GM18867 (cell line): ENCODE results near the gene PRRC2B.

Source experiments
- ATAC-seq: cut with Tn5 transposase; IDR thresholded peaks from one replicate; pipeline ENCODE4 v1.9.1; 2021; ENCODE audit warnings: mild to moderate bottlenecking, moderate library complexity; ENCODE audit not compliant: unreplicated experiment

The PRRC2B gene

DNA sequence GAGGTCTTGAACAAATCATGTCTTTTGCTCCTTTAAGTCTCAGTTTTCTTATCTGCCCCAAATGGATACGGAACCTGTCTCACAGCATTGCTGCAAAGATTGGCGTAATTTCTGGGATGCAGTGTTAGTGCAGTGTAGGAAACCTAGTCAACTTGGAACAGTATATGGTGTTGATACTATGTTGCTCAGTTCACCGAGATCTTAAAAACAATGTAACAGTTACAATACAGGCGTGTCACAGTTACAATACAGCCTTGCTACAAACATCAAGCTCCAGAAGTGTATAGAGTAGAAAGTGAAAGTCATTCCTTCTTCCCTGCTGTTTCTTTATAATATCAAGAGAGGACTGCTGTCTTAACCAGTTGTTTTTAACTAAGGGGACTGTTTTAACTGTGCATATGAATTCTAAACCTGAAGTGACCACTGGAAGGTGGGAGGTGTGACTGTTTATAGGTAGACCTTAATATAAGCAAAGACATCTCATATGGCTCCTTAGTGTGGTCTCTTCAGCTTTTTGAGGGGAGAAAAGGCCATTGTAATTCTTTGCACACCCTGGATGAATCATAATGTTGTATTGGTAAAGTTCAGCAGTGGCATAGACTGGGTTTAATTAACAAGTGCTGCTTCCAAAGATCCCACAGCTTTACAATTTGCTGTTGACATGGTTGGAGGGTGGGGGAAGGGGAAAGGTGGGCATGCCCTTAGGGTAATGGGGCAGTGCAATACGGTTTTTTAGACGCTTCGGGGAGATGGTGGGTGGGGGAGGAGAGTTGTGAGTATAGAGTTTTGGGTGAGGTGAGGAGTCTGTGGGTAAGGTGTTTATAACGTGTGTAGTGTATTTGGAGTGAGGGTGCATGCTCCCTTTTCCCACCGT, 12.9 kb downstream of the PRRC2B start:
- ATAC-seq = no peak

DNA sequence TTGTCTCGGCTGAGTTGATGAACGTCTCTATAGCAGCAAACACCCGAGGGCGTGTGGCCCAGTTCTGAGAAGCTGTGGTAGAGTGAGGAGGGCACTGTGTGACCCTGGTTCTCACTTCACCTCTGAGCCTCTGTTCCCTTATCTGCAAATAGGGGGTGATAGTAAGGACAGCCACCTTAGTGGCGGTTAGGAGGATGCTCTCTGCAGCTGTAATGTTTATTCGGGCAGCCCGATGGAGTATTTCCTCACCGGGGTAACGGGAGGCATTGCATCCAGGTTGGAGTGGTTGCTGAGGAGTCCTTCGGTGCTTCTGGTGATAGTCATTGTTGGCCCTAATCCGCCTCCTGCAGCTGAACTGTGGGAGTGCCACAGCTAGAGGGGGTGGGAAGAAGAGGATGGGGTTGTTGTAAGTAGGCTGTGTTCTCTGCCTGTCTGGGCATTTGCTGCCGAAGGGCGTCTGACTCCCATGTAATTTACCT, 13.9 kb downstream of the PRRC2B start:
- ATAC-seq = no peak

DNA sequence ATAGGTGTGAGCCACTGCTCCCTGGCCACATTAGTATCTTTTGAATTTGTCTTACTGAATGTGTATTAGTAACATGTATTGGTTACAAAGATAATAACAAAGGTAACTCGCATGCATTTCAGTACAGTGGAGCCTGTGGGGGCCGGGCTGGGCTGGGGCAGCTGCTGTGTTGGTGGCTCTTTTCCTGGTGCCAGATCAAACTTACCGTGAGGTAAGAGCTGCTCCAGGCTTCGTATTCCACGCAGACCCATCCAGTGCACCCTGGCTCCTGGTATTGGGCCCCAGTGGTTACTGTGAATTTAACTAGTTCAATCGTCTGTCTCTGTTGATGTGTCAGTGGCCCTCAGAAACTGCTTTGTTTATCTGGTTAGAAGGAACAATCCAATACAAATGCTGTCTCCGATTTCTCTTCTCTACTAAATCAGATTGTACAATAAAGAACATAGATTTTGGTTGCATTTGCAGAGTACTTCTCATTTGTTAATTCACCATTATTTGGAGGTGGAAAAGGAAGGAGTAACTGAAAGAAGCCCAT, 15.6 kb downstream of the PRRC2B start:
- no peak for ATAC-seq

DNA sequence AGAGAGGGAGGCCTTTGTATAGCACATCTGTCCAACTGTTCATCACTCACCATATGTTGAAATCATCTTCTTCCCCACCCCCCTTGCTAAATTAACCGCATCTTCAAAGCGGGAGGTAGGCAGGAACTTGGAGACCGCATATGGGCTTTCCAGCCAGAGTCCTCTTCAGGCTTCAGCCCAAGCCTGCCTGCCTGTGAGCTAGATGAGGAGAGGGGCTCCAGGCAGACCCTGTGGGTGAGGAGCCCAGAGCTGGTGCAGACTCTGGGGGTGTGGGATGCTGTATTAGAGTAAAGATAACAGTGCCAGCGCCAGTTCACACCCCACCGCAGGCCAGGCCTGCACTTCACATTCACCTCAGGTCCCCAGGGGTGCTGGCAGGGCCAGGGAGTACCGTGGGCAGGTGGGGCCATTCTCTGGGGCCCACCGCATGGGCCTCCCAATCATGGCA, 16.2 kb downstream of the PRRC2B start:
- no peak for ATAC-seq

DNA sequence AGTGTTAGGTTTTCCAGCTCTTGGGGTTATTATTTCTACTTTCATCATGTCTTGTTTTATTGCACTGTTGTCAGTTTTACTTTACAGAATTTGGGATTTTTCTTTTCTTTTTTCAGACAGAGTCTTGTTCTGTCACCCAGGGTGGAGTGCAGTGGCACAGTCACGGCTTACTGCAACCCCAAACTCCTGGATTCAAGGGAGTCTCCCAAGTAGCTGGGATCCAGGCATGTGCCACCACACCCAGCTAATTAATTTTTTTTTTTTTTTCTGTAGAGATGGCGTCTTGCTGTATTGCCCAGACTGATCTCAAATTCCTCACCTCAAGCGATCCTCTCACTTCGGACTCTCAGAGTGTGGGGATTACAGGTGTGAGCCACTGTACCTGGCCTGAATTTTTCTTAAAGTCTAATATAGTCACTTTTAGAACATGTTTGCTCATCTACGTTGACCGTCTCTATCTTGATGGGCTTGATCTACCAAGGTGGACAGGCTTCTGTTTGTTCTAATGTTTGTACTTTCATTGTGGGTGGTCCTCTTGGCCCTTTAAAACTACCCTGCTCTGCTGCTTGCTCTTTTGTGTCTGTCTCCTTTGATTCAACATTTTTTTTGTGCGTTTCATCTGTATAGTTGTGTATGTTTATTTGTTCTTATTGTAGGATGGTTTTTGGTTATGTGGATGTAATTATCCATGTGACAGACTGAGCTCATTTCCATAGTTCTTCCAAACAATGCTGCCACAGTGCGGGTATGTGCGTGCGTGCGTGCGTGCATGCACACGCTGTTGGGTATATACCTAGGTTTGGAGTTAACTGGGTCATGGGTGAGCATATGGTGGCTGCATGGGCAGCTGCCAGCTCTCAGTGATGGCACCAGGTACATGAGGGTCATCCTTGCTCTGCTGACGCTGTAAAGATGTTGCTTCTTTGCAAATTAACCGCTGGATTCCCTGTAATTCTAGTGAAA, 18.1 kb downstream of the PRRC2B start:
- ATAC-seq = no peak

DNA sequence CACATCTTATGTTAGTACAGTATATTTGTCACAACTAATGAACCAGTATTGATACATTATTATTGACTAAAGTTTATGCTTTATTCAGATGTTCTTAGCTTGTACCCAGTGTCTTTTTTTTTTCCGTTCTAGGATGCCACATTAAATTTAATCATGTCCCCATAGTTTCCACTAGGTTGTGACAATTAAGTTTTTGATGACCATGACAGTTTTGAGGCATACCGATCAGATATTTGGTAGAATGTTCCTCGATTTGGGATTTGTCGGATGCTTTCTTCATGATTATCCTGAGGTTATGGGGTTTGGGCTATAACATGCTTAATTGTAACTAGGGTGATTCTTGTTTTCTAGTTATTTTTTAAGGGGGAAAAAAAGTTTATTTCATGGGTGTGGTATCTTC, 22.6 kb downstream of the PRRC2B start:
- ATAC-seq = no peak

DNA sequence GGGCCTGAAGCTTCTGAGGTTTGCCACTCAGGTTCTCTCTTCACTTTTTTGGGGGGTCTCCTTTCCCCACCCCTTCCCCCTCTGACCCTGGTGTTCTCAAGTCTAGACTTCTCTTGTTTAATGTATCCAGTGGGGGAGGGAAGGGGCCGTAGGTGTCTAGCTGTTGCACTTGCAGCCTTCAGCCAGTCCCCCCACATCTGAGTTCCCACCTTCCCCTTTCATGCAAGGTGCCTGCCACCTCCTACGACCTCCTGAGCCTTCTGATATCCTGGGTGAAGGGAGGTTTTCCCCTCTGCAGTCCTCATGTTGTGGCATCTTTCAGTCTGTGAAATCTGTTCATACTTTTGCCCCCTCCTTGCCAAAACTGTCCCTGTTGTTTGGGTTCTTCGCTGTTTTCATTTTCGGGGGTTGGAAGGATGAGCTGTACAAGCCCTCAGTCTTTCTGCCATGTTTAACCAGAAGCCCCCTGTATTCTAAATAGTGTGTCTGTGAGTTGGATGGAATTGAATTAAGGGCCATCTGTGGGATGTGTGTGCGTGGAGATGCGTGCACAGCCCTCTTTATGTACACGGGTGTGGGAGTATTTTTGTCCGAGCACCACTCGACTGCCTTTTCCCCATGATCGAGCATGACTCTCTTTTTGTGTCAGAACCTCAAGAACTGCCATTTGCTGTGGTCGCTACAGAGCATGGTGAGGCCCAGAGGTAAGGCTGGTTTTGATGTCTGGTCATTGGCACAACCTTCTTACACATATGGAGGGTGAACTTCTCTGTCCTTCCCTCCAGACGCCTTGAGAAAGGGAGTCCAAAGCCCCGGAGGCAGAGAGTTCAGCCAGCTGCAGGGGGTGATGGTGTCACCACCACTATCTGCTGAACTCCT, 23.6 kb downstream of the PRRC2B start:
- no peak for ATAC-seq

DNA sequence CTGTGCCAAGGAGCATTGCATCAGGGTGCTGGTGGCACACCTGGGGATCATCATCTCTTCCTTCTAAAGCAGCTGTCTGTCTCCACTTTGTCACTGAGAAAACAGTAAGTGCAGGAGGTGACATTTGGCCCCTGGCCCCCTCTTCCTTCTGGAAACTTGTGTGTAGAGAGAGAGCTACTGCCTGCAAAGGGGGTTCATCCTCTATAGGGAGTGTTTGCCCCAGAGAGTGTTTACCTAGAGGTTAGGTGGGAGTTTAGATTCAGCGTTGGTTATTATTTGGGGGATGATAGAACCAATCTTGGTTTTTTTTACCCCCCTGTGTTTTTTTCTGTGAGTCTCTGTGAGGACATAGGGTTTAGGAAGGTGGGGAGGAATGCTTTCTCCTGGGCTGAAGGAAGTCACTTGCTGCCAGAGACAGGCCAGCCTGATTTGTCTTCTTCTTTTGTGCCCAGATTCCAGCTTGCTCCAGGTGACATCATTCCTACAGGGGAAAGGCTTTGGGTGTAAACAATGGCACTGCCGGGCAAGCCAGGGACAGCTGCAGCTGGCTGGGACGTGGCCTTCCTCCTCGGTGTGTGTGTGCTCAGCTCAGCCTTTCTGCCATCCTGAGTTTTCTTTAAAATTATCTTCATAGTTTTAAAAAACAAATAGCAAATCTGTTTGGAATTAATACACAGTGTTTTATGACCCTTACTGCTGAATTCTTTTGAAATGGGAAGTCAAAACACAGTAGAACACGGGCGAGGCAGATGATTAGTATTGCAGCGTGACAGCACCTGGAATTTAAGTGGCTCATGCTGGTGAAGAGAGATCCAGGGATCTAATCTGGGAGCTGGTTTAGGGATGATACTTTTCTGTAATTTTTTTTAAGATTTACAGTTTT, 24.5 kb downstream of the PRRC2B start:
- no peak for ATAC-seq

DNA sequence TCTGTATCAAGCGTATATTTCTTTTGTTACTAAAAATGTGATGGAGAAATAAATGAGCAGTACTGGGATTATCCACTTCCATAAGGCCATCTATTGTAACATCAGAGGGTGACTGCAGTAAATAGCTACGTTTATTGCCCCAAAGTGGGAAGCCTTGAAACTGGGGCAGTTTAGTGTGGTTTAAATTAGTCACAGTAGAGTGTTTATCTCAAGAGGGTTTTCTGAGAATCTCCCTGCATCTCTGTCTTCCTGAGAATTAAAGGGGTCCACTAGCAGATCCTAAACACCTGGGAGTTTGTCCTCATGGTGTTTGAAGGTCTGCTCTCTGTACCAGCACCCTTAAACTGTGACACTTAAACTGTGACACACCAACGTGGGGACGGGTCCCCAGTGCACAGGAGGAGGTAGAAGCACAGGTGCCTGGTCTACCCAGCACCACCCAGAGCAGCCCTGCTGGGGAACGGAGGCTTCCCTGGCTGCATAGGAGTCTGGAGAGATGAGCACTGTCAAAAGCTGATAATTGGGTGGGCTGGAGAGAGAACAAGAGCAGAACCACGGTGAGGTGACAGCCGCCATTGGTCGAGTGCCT, 25.2 kb downstream of the PRRC2B start:
- ATAC-seq = no peak

DNA sequence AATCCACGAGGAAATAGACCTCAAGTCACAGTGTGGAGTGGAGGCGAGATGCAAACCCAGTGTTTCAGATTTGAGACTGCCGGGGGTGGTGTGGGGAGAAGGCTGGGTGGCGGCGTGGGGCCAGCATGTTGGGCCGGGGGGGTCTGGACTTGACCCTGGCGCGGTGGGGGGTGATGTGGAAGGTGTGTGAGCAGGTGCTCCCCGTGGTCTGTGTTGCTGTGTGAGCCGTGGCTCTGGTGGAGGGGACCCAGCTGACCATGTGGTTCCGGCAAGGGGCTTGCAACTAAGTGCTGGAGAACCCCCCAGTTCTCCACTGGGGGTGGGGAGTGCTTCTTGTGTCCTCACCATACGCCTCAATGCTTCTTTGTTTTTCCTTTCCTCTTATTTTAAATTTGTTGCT, 25.8 kb downstream of the PRRC2B start:
- ATAC-seq = no peak

DNA sequence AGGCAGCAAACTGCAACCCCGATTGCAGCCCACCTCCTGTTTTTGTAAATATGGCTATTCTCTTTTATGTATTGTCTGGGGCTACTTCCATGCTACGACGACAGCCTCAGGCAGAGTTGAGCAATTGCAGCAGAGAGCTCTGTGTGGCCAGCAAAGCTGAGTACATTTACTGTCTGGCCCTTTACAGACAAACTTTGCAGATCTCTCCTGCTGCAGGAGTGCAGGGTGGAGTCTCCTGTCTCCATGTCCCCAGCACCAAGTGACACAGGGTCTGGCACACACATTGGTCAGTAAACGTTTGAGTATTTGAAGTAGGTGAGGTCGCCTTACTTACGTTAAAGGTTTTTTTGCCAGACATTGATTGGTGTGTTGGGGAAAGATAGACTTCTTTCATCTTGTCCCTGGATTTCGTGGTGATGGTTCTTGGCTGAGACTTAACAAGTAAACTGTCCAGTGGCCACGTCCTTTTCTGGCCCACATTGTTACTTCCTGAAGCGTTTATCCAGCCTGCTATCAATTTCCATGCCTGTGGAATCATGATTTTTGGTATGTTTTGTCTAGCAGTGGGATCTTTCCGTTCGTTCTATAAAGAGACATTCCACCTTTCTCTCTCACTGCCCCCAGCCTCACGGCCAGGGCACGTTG, 27.2 kb downstream of the PRRC2B start:
- ATAC-seq = no peak

DNA sequence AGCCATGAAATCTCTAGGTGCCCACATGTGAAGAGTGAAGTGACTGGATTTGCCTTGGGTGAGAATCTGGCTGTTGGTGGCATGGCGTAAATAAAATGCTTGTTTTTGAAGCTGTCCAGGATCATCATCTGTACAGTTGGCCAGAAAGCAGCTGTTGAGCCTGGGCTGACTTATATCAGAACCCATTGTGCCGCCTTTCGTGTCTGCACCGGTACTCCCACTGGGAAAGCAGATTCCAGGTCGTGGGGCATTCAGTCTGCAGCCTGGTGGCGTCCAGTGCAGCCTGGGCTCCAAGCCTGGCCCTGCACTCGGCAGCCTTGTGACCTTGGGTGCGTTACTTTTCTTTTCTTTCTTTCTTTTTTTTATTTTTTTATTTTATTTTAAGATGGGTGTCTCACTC, 27.8 kb downstream of the PRRC2B start:
- no peak for ATAC-seq

DNA sequence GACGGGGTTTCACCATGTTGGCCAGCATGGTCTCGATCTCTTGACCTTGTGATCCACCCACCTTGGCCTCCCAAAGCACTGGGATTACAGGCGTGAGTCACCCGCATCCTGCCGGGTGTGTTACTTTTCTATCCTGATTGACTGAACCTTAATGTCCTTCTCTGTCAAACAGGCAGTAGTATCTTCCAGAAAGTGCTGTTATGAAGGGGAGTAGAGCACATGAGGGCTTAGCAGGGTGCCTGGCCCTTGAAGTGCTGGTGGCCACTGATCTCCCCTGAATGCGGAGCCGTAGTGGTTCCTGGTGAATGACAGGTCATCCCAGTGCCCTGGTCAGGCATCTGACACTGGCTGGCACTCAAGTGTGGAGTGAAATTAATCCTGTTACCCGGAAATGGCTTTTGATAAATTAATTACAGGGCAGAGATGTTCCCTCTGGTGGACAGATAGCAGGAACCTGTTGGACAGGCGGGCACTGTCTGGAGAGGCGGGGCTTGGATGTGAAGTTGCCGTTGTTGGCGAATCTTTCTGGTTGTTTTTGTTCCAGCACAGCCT, 28.4 kb downstream of the PRRC2B start:
- no peak for ATAC-seq

DNA sequence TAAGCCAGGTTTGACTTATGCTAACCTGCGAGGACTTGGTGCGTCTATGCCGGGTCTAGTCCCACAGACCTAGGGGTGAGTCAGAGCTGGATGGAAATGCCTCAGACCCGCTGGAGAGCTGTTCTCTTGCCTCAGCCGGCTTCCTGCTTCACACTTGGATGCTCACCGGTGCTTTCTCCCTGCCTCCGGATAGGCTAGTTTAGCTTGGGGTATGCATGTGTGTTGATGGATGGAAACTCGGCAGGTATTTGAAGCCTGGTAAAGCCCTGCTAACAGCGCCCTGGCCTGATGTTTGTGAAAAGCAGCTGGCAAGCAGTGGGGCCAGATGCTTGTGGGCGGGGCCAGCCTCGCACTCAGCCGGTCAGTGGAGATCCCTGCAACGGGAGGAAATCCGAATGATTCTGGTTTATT, 29.3 kb downstream of the PRRC2B start:
- ATAC-seq = no peak

DNA sequence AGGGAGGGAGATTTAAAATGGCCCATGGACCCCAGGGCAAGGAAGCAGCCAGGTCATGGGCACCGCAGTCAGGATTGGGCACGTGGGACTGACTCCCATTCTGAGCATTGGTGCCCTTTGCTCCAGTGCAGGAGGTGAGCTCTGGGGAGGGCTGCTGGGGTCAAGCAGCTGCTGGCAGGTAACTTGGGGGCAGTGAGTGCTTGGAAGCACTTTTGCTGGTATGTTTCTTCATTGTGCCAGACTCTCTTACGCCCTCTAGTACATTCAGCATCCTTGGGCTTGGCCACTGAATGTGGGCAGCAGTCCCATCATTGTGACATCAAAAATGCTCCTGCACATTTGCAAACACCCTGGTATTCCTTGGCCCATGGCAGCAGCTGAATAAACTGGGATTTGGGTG, 32.7 kb downstream of the PRRC2B start:
- no peak for ATAC-seq

DNA sequence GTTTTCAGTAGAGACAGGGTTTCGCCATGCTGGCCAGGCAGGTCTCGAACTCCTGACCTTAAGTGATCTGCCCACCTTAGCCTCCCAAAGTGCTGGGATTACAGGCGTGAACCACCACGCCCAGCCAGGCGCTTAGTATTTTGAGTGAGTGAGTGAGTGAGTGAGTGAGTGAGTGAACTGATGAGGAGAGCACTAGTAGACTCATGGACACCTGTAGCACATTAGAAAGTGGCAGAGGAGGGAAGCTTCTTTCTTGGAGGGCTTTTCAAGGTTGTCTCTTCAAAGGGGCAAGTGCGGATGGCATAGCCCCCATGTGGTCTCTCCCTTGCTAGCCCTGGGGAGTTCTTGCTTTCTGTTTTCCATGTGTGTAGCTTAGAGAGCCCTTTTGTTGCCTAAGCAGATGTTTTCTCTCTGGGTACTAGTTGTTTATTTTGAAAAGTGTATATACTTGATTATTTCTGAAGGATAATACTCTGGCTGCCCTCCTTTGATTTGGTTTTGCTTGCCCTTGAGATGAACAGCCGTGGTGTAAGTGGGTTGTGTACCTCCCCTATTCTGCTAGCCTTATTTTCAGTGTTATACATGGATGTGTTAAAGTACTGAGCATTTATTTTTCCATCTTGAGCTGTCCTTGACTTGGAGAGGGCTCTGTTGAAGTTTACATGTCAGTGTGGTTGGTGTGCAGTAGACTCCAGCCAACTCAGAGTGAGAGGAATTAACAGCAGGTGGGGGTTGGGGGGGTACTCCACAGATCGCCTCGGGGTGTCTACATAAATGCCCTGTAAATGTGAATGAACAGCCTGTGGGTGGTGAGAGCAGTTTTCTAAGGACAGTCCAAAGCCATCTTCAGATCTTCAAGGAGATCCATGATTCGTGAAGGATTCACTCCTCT, 35.5 kb downstream of the PRRC2B start:
- no peak for ATAC-seq

DNA sequence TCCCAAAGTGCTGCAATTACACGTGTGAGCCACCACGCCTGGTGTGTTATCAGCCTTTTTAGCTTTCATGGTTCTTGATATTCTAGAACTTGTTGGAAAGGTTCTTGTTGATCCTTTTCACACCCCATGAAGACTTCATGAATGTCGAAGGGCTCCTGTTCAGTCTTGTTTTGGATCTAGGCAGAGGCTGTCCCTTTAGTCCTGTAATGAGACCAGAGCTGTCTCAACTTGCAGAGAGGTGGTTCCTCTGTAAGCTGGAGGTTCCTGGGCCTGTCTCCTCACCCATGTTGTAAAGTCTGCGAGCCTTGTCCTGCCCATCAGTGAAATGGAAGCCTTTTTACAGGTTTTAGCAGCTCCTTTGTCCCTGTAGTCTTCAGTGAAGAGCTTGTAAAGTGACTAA, 38.2 kb downstream of the PRRC2B start:
- no peak for ATAC-seq
